ENCODE results near the gene USP44. TPM values are rescaled to one million over a fixed set of nuclear protein-coding genes. Genes with fewer than 3 reads are reported as not detected.

USP44 gene
- total RNA-seq, 5 donors from 2014 or later (not counting 1 experiment from before 2014, with no cell fraction given), result 2.9 to 12.2 (median 5.9) TPM

GRCh38 chr12:95538006-95538405, 13.3 kb downstream of the USP44 start:
- DNase-seq (no peak), ATAC-seq (replicated peaks in 1 of 4) (no peak)
- Mint-ChIP-seq H3K4me1 (peaks cover 2 to 7% (median 2%) of the 10 kb centered on the region in 3 donors), H3K4me3 (no peak overlapping the region), H3K27me3 (no peaks in the 10 kb centered on the region), H3K36me3 (peaks cover 8% of the 10 kb centered on the region), H3K27ac (no peak overlapping the region), H3K9me3 (no peaks in the 10 kb centered on the region)
- no peaks in the 10 kb centered on the region for H3K36me3 ChIP-seq (ENCODE audit: control insufficient read depth in 2 of 2, extremely low read depth in 1 of 2, insufficient read depth in 1 of 2, low read length in 1 of 2)
- ChIA-PET POLR2A (no interaction called here), CTCF (interaction anchor here (0.5 to 1.8 kb wide), 4 partner anchors 320 to 425 kb away, joined by 3 to 11 read pairs (median 6); partner anchors contain the start of gene VEZT (in 1 of the 2))
- H3K4me3 ChIP-seq (ENCODE audit: control insufficient read depth in 1 of 2, extremely low read depth in 1 of 2, low read length in 1 of 2), result no peak overlapping the region
- no peak overlapping the region for H3K27ac ChIP-seq (ENCODE audit: low read length)
- no peaks in the 10 kb centered on the region for H3K27me3 ChIP-seq (replicated peaks in 1 of 2; ENCODE audit: control insufficient read depth in 2 of 2, extremely low read depth in 1 of 2, insufficient read depth in 2 of 2, low read length in 1 of 2)
- no peaks in the 10 kb centered on the region for H3K9me3 ChIP-seq
- no peaks in the 10 kb centered on the region for H3K4me1 ChIP-seq (ENCODE audit: control insufficient read depth in 1 of 2, extremely low read depth in 1 of 2, insufficient read depth in 2 of 2, low read length in 2 of 2)
- no CpG with 5 or more reads among the region's 4 CpGs for WGBS (ENCODE audit: insufficient coverage)

GRCh38 chr12:95533985-95534384, 17.3 kb downstream of the USP44 start:
- H3K36me3 Mint-ChIP-seq, result peaks cover 8% of the 10 kb centered on the region
- ChIA-PET POLR2A (interaction anchor here (0.6 to 1.1 kb wide), 2 partner anchors 11 to 109 kb away, joined by 5 read pairs; no protein-coding TSS in a partner anchor), CTCF (interaction anchor here (0.6 to 4.2 kb wide), 46 partner anchors 9 to 1501 kb away, joined by 3 to 68 read pairs (median 4); partner anchors contain the start of genes FGD6 (in 1 of the 2), METAP2 (in 1 of the 2) and VEZT (in 1 of the 2))
- DNase-seq, result no peak
- H3K4me3 ChIP-seq (ENCODE audit: control insufficient read depth in 1 of 2, extremely low read depth in 1 of 2, low read length in 1 of 2), result no peak overlapping the region
- H3K4me3 Mint-ChIP-seq, result no peak overlapping the region
- H3K4me1 Mint-ChIP-seq, result peaks cover 7 to 28% (median 16%) of the 10 kb centered on the region in 3 donors
- no peaks in the 10 kb centered on the region for H3K9me3 ChIP-seq
- no peak overlapping the region for H3K27ac Mint-ChIP-seq
- 67% methylated on average over 4 of the region's 4 CpGs for WGBS (ENCODE audit: insufficient coverage)
- no peaks in the 10 kb centered on the region for H3K36me3 ChIP-seq (ENCODE audit: control insufficient read depth in 2 of 2, extremely low read depth in 1 of 2, insufficient read depth in 1 of 2, low read length in 1 of 2)
- no peak for ATAC-seq (replicated peaks in 1 of 4)
- H3K27me3 Mint-ChIP-seq, result no peaks in the 10 kb centered on the region
- no peak overlapping the region for H3K27ac ChIP-seq (ENCODE audit: low read length)
- no peaks in the 10 kb centered on the region for H3K9me3 Mint-ChIP-seq
- H3K4me1 ChIP-seq (ENCODE audit: control insufficient read depth in 1 of 2, extremely low read depth in 1 of 2, insufficient read depth in 2 of 2, low read length in 2 of 2), result no peaks in the 10 kb centered on the region
- no peaks in the 10 kb centered on the region for H3K27me3 ChIP-seq (replicated peaks in 1 of 2; ENCODE audit: control insufficient read depth in 2 of 2, extremely low read depth in 1 of 2, insufficient read depth in 2 of 2, low read length in 1 of 2)

GRCh38 chr12:95532851-95533250, 18.4 kb downstream of the USP44 start:
- peaks cover 9 to 28% (median 19%) of the 10 kb centered on the region in 3 donors for H3K4me1 Mint-ChIP-seq
- no peaks in the 10 kb centered on the region for H3K9me3 Mint-ChIP-seq
- Histone ChIP-seq H3K4me3 (ENCODE audit: control insufficient read depth in 1 of 2, extremely low read depth in 1 of 2, low read length in 1 of 2) (no peak overlapping the region), H3K9me3 (no peaks in the 10 kb centered on the region), H3K4me1 (ENCODE audit: control insufficient read depth in 1 of 2, extremely low read depth in 1 of 2, insufficient read depth in 2 of 2, low read length in 2 of 2) (no peaks in the 10 kb centered on the region), H3K27me3 (replicated peaks in 1 of 2; ENCODE audit: control insufficient read depth in 2 of 2, extremely low read depth in 1 of 2, insufficient read depth in 2 of 2, low read length in 1 of 2) (no peaks in the 10 kb centered on the region), H3K27ac (ENCODE audit: low read length) (no peak overlapping the region), H3K36me3 (ENCODE audit: control insufficient read depth in 2 of 2, extremely low read depth in 1 of 2, insufficient read depth in 1 of 2, low read length in 1 of 2) (no peaks in the 10 kb centered on the region)
- no peak overlapping the region for H3K4me3 Mint-ChIP-seq
- ChIA-PET CTCF (interaction anchor here (0.5 to 4.2 kb wide), 5 partner anchors 10 to 415 kb away, joined by 3 to 45 read pairs (median 3); no protein-coding TSS in a partner anchor), POLR2A (no interaction called here)
- H3K36me3 Mint-ChIP-seq, result peaks cover 8% of the 10 kb centered on the region
- DNase-seq (no peak), ATAC-seq (replicated peaks in 1 of 4) (no peak)
- no CpG with 5 or more reads among the region's 5 CpGs for WGBS (ENCODE audit: insufficient coverage)
- H3K27me3 Mint-ChIP-seq, result no peaks in the 10 kb centered on the region
- H3K27ac Mint-ChIP-seq, result no peak overlapping the region

DNA sequence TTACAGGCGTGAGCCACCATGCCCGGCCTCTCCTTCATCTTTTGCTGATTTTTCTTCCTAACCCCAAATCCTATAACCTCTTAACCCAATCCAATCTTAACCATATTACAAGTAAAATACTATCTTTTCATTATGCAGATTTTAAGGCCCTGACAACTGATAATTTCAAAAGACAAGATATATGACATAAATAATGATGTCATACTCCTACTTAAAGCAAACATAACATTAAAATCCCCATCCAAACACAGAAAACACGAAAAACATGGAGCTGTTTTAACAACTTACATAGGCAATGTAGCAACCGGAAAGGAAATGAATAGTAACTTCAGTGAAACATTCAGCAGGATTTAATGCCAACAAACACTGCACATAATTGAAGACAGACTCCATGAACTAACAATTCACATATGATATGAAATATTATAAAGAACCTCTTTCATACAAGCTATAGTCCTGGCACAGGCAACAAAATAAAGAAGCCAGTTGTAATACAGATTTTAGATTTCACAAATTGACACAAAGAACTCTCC, 21.5 kb downstream of the USP44 start:
- no peak overlapping the region for H3K27ac ChIP-seq (ENCODE audit: low read length)
- no peaks in the 10 kb centered on the region for H3K27me3 Mint-ChIP-seq
- DNase-seq, result no peak
- H3K4me3 ChIP-seq (ENCODE audit: control insufficient read depth in 1 of 2, extremely low read depth in 1 of 2, low read length in 1 of 2), result no peak overlapping the region
- POLR2A ChIA-PET, result interaction anchor here in 1 of 2 donors (0.6 to 0.7 kb wide), 2 partner anchors 1098 to 1610 kb away, joined by 4 to 5 read pairs; no protein-coding TSS in a partner anchor
- no peak for ATAC-seq (replicated peaks in 1 of 4)
- H3K4me1 ChIP-seq (ENCODE audit: control insufficient read depth in 1 of 2, extremely low read depth in 1 of 2, insufficient read depth in 2 of 2, low read length in 2 of 2), result no peaks in the 10 kb centered on the region
- no peak overlapping the region for H3K27ac Mint-ChIP-seq
- H3K36me3 ChIP-seq (ENCODE audit: control insufficient read depth in 2 of 2, extremely low read depth in 1 of 2, insufficient read depth in 1 of 2, low read length in 1 of 2), result no peaks in the 10 kb centered on the region
- CTCF ChIA-PET, result interaction anchor here (0.5 to 1.5 kb wide), 3 partner anchors 413 to 437 kb away, joined by 3 read pairs; no protein-coding TSS in a partner anchor
- H3K27me3 ChIP-seq (replicated peaks in 1 of 2; ENCODE audit: control insufficient read depth in 2 of 2, extremely low read depth in 1 of 2, insufficient read depth in 2 of 2, low read length in 1 of 2), result no peaks in the 10 kb centered on the region
- H3K36me3 Mint-ChIP-seq, result peaks cover 8% of the 10 kb centered on the region
- no peak overlapping the region for H3K4me3 Mint-ChIP-seq
- H3K4me1 Mint-ChIP-seq, result peaks cover 9 to 28% (median 19%) of the 10 kb centered on the region in 3 donors
- 100% methylated on average over 2 of the region's 4 CpGs for WGBS (ENCODE audit: insufficient coverage)
- H3K9me3 Mint-ChIP-seq, result no peaks in the 10 kb centered on the region
- H3K9me3 ChIP-seq, result no peaks in the 10 kb centered on the region

GRCh38 chr12:95528431-95528830, 22.8 kb downstream of the USP44 start:
- CTCF ChIA-PET, result interaction anchor here in 1 of 2 donors (0.7 to 1.0 kb wide), 2 partner anchors 11 to 13 kb away, joined by 3 read pairs; no protein-coding TSS in a partner anchor
- H3K4me1 Mint-ChIP-seq, result peaks cover 7 to 21% (median 18%) of the 10 kb centered on the region in 3 donors
- H3K4me1 ChIP-seq (ENCODE audit: control insufficient read depth in 1 of 2, extremely low read depth in 1 of 2, insufficient read depth in 2 of 2, low read length in 2 of 2), result no peaks in the 10 kb centered on the region
- no peaks in the 10 kb centered on the region for H3K9me3 ChIP-seq
- POLR2A ChIA-PET, result no interaction called here
- WGBS (ENCODE audit: insufficient coverage), result 82% methylated on average over 3 of the region's 4 CpGs
- H3K27me3 ChIP-seq (replicated peaks in 1 of 2; ENCODE audit: control insufficient read depth in 2 of 2, extremely low read depth in 1 of 2, insufficient read depth in 2 of 2, low read length in 1 of 2), result no peaks in the 10 kb centered on the region
- peaks cover 8% of the 10 kb centered on the region for H3K36me3 Mint-ChIP-seq
- H3K9me3 Mint-ChIP-seq, result no peaks in the 10 kb centered on the region
- ATAC-seq (replicated peaks in 1 of 4), result no peak
- H3K4me3 ChIP-seq (ENCODE audit: control insufficient read depth in 1 of 2, extremely low read depth in 1 of 2, low read length in 1 of 2), result no peak overlapping the region
- H3K27ac Mint-ChIP-seq, result no peak overlapping the region
- no peak overlapping the region for H3K27ac ChIP-seq (ENCODE audit: low read length)
- H3K27me3 Mint-ChIP-seq, result no peaks in the 10 kb centered on the region
- H3K36me3 ChIP-seq (ENCODE audit: control insufficient read depth in 2 of 2, extremely low read depth in 1 of 2, insufficient read depth in 1 of 2, low read length in 1 of 2), result no peaks in the 10 kb centered on the region
- H3K4me3 Mint-ChIP-seq, result no peak overlapping the region
- no peak for DNase-seq

DNA sequence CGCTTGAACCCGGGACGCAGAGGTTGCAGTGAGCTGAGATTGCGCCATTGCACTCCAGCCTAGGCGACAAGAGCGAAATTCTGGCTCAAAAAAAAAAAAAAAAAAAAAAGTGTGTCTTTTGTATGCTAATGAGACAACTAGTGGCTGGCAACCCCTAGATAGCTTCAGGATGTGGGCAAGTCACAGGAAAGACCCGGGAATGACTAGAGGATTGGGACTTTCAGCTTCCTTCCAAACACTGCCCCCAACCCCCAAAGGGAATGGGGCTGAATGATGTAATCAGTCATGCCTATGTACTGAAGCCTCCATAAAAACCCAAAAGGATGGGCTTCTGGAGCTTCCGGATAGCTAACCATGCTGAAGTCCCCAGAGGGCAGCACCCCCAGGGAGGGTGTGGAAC, 28.6 kb downstream of the USP44 start:
- ChIA-PET POLR2A (interaction anchor here in 1 of 2 donors (0.6 kb wide), 1 partner anchor 24 kb away, joined by 6 read pairs; no protein-coding TSS in a partner anchor), CTCF (interaction anchor here (0.7 to 1.4 kb wide), 2 partner anchors 12 to 410 kb away, joined by 4 to 5 read pairs; no protein-coding TSS in a partner anchor)
- ATAC-seq (replicated peaks in 1 of 4) (no peak), DNase-seq (no peak)
- Histone ChIP-seq H3K27ac (ENCODE audit: low read length) (no peak overlapping the region), H3K4me3 (ENCODE audit: control insufficient read depth in 1 of 2, extremely low read depth in 1 of 2, low read length in 1 of 2) (no peak overlapping the region), H3K4me1 (ENCODE audit: control insufficient read depth in 1 of 2, extremely low read depth in 1 of 2, insufficient read depth in 2 of 2, low read length in 2 of 2) (no peaks in the 10 kb centered on the region), H3K36me3 (ENCODE audit: control insufficient read depth in 2 of 2, extremely low read depth in 1 of 2, insufficient read depth in 1 of 2, low read length in 1 of 2) (peaks cover 0 to 7% of the 10 kb centered on the region in 2 donors), H3K27me3 (replicated peaks in 1 of 2; ENCODE audit: control insufficient read depth in 2 of 2, extremely low read depth in 1 of 2, insufficient read depth in 2 of 2, low read length in 1 of 2) (no peaks in the 10 kb centered on the region), H3K9me3 (no peaks in the 10 kb centered on the region)
- no peaks in the 10 kb centered on the region for H3K27me3 Mint-ChIP-seq
- H3K9me3 Mint-ChIP-seq, result no peaks in the 10 kb centered on the region
- H3K4me3 Mint-ChIP-seq, result no peak overlapping the region
- H3K4me1 Mint-ChIP-seq, result no peaks in the 10 kb centered on the region
- H3K36me3 Mint-ChIP-seq, result peaks cover 18% of the 10 kb centered on the region
- WGBS (ENCODE audit: insufficient coverage), result 95% methylated on average over 6 of the region's 8 CpGs
- H3K27ac Mint-ChIP-seq, result no peak overlapping the region
